Mesothelial cell of epicardium (in vitro differentiated cells): ENCODE results near the gene PVALEF. TPM values are rescaled to one million over a fixed set of nuclear protein-coding genes. Genes with fewer than 3 reads are reported as not detected.
A peak's percentile ranks its signal among the peaks of the same experiment; 100 is the strongest.

ENCODE experiments used
- DNase-seq, 2 experiments: peaks; one replicate each; pipeline ENCODE4 v3.0.0; 2021; ENCODE audit warnings: low spot score in 2 of 2; ENCODE audit not compliant: unreplicated experiment in 2 of 2
- H3K27ac Mint-ChIP-seq: 2 replicates; pipeline ENCODE4 v1.8.0; 2021; ENCODE audit warnings: mixed read lengths
- H3K27me3 Mint-ChIP-seq: 2 replicates; pipeline ENCODE4 v1.8.0; 2021; ENCODE audit warnings: low read depth, mixed read lengths
- H3K36me3 Mint-ChIP-seq: 2 replicates; pipeline ENCODE4 v1.8.0; 2021; ENCODE audit warnings: mixed read lengths
- H3K4me1 Mint-ChIP-seq: 2 replicates; pipeline ENCODE4 v1.8.0; 2021; ENCODE audit warnings: mixed read lengths
- H3K4me3 Mint-ChIP-seq: 2 replicates; pipeline ENCODE4 v1.8.0; 2021; ENCODE audit warnings: mild to moderate bottlenecking, moderate library complexity, mixed read lengths
- H3K9me3 Mint-ChIP-seq: 2 replicates; pipeline ENCODE4 v1.8.0; 2021; ENCODE audit warnings: mixed read lengths
- CTCF ChIP-seq: fragments of 200-600 bp; sonication (generic); IDR thresholded peaks from one replicate; pipeline ENCODE4 v1.5.0; 2021; ENCODE audit warnings: antibody characterized with exemption; ENCODE audit not compliant: unreplicated experiment
- total RNA-seq: library from RNA; stranded (reverse); gene quantifications from 3 replicates; pipeline ENCODE4 v1.2.1, GENCODE V29; 2021

The PVALEF gene
- total RNA-seq, 1 donor from 2014 or later: 0.22 TPM

GRCh38 chr17:81200695-81201580, 35.6 kb downstream of the PVALEF start:
- no peak for DNase-seq
- no peak overlapping the region for H3K27ac Mint-ChIP-seq
- no peaks in the 10 kb centered on the region for H3K27me3 Mint-ChIP-seq
- H3K4me1 Mint-ChIP-seq: no peaks in the 10 kb centered on the region
- peaks cover 2% of the 10 kb centered on the region for H3K36me3 Mint-ChIP-seq
- TF ChIP-seq CTCF: peak; percentile 82
- no peak overlapping the region for H3K4me3 Mint-ChIP-seq
- H3K9me3 Mint-ChIP-seq: no peaks in the 10 kb centered on the region

GRCh38 chr17:81202318-81202717, 37.0 kb downstream of the PVALEF start:
- H3K4me1 Mint-ChIP-seq: no peaks in the 10 kb centered on the region
- no peaks in the 10 kb centered on the region for H3K9me3 Mint-ChIP-seq
- no peak overlapping the region for H3K27ac Mint-ChIP-seq
- peaks cover 4% of the 10 kb centered on the region for H3K36me3 Mint-ChIP-seq
- TF ChIP-seq CTCF: no peak
- no peaks in the 10 kb centered on the region for H3K27me3 Mint-ChIP-seq
- DNase-seq: no peak
- H3K4me3 Mint-ChIP-seq: no peak overlapping the region

GRCh38 chr17:81203136-81203535, 37.8 kb downstream of the PVALEF start:
- no peaks in the 10 kb centered on the region for H3K9me3 Mint-ChIP-seq
- TF ChIP-seq CTCF: no peak
- no peaks in the 10 kb centered on the region for H3K27me3 Mint-ChIP-seq
- no peak overlapping the region for H3K27ac Mint-ChIP-seq
- no peaks in the 10 kb centered on the region for H3K4me1 Mint-ChIP-seq
- peaks cover 4% of the 10 kb centered on the region for H3K36me3 Mint-ChIP-seq
- DNase-seq: no peak
- no peak overlapping the region for H3K4me3 Mint-ChIP-seq

- no peak overlapping the region for H3K27ac Mint-ChIP-seq
- H3K36me3 Mint-ChIP-seq: peaks cover 4% of the 10 kb centered on the region
- no peak for DNase-seq
- no peaks in the 10 kb centered on the region for H3K9me3 Mint-ChIP-seq
- no peaks in the 10 kb centered on the region for H3K4me1 Mint-ChIP-seq
- no peak for TF ChIP-seq CTCF
- no peak overlapping the region for H3K4me3 Mint-ChIP-seq
- no peaks in the 10 kb centered on the region for H3K27me3 Mint-ChIP-seq
Measured at GRCh38 chr17:81204578-81204977, 39.3 kb downstream of the PVALEF start.

GRCh38 chr17:81206166-81206565, 40.9 kb downstream of the PVALEF start:
- H3K36me3 Mint-ChIP-seq: peaks cover 4% of the 10 kb centered on the region
- no peaks in the 10 kb centered on the region for H3K9me3 Mint-ChIP-seq
- H3K27me3 Mint-ChIP-seq: no peaks in the 10 kb centered on the region
- DNase-seq: no peak
- no peaks in the 10 kb centered on the region for H3K4me1 Mint-ChIP-seq
- no peak for TF ChIP-seq CTCF
- H3K27ac Mint-ChIP-seq: no peak overlapping the region
- no peak overlapping the region for H3K4me3 Mint-ChIP-seq
